KOPT-K1 (cell line): ENCODE measurements around the gene EXOC4.

Source experiments
- H3K27ac ChIP-seq: fragments of 200-600 bp; sonication (generic); 2 replicates; pipeline ENCODE4 v1.5.1; 2016; ENCODE audit warnings: antibody characterized with exemption, mild to moderate bottlenecking, low read depth, low read length; ENCODE audit not compliant: poor library complexity, severe bottlenecking
- H3K36me3 ChIP-seq: fragments of 200-600 bp; sonication (generic); 2 replicates; pipeline ENCODE4 v1.5.1; 2017; ENCODE audit warnings: antibody characterized with exemption, mild to moderate bottlenecking, low read length, moderate library complexity; ENCODE audit not compliant: insufficient read depth
- H3K9me3 ChIP-seq: fragments of 200-600 bp; sonication (generic); 2 replicates; pipeline ENCODE4 v1.5.1; 2017; ENCODE audit warnings: antibody characterized with exemption, low read length, mild to moderate bottlenecking; ENCODE audit not compliant: insufficient read depth, poor library complexity, severe bottlenecking

Gene EXOC4

DNA sequence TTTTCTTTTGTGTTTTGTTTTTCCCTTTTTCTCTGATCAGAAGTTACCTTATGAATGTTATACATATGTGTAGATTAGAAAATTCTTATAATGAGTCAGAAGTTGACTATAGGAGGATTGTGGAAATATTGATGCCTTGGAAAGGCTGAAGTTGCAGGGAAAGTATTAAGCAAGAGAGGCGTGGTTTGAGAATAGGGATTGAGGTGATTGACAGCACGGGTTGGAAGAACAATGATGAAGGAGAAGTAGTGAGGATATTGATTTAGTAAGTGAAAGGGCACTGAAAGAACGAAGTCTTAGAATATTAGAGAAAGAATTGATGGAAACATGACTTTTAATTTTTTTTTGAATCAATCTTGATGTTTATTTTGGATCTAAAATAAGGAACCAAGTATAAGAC, 176.0 kb downstream of the EXOC4 start:
- no peak overlapping the region for H3K27ac ChIP-seq
- no peaks in the 10 kb centered on the region for H3K36me3 ChIP-seq
- H3K9me3 ChIP-seq: no peaks in the 10 kb centered on the region

DNA sequence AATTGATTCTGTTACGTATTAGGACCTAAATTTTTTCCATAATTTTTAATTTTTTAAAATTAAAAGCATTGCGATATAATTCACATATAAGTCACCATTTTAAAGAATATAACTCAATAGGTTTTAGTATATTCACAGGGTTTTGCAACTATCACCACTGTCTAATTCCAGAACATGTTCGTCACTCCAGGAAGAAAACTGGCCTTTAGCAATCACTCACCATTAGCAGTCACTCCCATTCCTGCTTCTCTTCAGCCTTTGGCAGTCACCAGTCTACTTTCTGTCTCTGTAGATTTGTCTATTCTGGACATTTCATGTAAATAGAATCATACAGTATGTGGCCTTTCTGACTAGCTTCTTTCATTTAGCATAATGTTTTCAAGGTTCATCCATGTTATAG, 176.5 kb downstream of the EXOC4 start:
- no peaks in the 10 kb centered on the region for H3K36me3 ChIP-seq
- H3K9me3 ChIP-seq: no peaks in the 10 kb centered on the region
- H3K27ac ChIP-seq: no peak overlapping the region

DNA sequence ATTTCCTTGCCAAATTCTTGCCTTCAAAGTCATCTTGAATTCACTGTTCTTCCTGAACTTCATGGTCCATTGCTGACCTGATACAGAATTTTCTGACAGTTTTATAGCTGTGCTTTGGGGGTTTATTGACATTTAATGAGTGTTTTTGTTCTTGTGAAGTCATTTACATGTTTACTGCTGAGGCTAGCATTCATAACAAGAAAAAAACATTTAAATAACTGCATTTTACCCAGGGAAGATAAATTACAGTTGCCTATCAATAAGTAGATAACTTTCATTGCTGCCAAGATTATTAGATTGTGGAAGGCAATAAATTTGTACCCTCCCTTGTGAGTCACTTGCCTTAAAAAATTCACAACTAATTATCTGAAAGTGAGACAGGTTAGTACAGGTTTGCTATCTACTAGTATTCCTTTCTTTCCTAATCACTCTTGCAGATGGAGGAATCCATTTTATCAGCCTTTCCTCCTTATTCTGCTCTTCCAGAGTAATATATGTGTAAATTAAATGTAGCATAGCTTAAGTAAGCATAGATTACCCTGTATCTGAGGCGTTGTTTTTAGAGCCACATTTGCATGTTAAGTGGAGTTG, 178.4 kb downstream of the EXOC4 start:
- H3K9me3 ChIP-seq: no peaks in the 10 kb centered on the region
- H3K36me3 ChIP-seq: no peaks in the 10 kb centered on the region

DNA sequence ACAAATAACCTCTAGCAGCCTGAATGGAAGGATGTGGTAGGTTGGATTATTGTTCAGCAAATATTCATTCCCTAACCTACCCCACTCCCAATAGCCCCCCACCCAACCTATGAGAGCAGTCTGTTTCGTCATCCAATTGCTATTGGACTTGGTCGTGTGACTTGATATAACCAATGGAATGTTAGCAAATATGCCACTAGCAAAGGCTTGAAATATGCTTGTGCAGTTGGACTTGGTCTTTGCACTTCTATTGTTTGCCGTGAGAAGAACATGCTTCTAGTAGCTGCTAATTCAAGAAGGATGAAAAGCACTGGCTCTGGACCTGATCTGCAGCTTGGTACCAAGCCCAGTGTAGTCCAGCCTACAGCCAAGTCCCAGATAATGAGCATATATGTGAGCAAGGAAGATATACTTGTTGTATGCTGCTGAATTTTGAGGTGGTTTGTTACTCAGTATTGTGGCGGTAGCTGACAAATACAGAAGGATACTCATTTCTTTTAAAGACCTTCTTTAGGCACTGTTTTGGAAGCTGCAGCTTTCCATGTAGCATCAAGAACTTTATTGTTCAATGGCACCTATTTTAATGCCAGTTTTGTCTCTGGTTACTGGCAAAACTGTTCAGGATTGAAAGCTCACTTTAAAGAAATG, 180.4 kb downstream of the EXOC4 start:
- no peak overlapping the region for H3K27ac ChIP-seq
- H3K36me3 ChIP-seq: no peaks in the 10 kb centered on the region

More for the DNA sequence above, 178.4 kb downstream of the EXOC4 start:
- no peak overlapping the region for H3K27ac ChIP-seq

DNA sequence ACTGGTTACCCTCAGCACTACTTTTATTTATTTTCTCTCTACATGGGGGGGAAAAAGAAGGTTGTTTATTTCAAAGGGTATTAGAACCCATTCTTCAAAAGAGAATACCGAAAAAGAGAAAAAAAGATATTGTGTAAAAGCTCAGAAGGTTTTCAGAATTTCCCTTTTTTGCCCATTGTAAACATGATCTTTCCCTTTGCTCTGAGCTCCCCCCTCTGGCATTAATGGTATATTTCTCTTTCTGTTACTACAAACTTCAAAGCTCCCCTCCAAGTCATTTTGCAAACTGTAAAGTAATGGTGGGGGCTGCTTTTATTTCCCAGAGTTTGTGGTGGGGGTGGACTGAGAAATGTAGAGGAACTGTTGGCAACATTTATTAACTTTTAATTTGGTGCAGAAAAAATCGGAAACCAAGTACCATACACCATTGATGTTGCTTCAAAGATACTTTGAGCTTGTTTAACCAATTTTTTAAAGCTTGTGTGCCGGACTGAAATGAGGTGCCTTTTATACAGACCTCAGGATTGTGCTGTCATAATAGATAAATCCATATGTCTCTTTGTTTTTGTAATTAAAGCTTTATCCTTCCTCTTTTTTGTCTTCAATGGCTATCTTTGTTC, 181.5 kb downstream of the EXOC4 start:
- H3K36me3 ChIP-seq: no peaks in the 10 kb centered on the region
- peak overlapping the region; percentile 12 for H3K27ac ChIP-seq
- H3K9me3 ChIP-seq: no peaks in the 10 kb centered on the region

More for the DNA sequence above, 180.4 kb downstream of the EXOC4 start:
- H3K9me3 ChIP-seq: no peaks in the 10 kb centered on the region

DNA sequence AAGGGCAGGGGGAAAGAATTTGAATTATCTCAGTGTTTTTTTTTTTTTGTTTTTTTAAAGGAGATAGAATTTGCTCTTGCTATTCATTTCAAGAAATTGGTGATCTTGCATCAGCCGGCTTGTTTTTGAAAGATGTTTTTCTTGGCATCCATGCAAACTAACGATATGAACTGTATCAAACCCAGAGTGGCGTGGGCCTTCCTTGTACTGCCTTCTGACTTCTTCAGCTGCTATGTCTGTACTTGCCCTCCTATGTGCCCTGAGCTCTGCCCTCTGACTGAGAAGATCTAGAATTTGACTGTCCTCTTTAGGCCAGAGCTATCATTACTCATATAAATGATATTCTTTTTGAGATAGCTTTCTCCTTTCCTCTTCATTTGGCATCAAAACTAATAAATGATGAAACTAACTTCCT, 183.1 kb downstream of the EXOC4 start:
- Histone ChIP-seq H3K27ac (no peak overlapping the region), H3K9me3 (no peaks in the 10 kb centered on the region), H3K36me3 (no peaks in the 10 kb centered on the region)

DNA sequence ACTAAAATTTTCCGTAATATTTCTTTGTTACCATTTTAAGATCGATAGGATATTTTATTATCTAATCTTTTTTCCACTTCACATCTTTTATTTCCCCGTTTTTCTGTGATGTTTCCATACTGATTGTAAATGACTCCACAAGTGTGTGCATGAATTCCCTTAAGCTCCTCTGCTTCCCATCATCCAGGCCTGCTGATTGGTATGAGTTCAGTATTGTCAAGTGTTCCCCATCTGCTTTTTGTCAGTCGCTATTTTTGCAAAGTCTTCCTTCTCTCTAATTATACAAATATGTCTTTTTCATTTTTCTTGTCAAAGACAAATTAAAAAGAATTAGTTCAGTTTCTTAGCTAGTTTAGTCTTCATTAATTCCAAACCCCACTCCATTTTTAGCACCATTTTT, 184.7 kb downstream of the EXOC4 start:
- Histone ChIP-seq H3K9me3 (no peaks in the 10 kb centered on the region), H3K27ac (no peak overlapping the region), H3K36me3 (no peaks in the 10 kb centered on the region)

DNA sequence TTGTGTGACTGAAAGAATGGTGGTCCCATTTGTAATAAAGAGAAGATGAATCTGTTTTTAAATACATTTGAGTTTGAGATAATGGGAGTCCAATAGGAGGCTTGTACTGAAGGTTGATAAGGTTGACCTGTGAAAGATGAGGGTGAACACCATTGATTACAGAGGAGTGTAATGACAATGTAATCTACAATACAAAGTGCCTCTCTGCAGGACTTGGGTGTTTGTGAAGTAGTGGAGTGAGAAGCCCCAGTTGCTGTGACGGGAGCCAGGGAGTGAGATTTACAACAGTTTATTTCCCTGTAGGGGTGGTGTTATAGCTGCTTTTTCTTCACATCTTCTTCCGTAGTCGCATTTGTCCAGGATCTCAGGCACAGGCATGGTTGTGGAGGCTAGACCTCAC, 189.9 kb downstream of the EXOC4 start:
- H3K27ac ChIP-seq: no peak overlapping the region
- no peaks in the 10 kb centered on the region for H3K9me3 ChIP-seq
- no peaks in the 10 kb centered on the region for H3K36me3 ChIP-seq

DNA sequence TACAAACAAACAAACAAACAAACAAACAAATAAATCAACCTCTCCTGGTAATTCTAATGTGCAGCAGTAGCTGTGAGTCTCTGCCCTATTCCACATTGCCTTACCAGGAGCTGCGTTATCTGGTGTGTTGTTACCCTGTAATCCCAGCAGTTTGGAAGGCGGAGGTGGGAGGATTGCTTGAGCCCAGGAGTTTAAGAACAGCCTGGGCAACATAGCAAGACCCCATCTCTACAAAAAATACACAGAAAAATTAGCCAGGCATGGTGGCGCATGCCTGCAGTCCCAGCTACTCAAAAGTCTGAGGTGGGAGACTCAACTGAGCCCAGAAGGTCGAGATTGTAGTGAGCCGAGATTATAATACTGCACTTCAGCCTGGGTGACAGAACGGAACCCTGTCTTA, 192.7 kb downstream of the EXOC4 start:
- Histone ChIP-seq H3K9me3 (no peaks in the 10 kb centered on the region), H3K36me3 (no peaks in the 10 kb centered on the region), H3K27ac (no peak overlapping the region)

DNA sequence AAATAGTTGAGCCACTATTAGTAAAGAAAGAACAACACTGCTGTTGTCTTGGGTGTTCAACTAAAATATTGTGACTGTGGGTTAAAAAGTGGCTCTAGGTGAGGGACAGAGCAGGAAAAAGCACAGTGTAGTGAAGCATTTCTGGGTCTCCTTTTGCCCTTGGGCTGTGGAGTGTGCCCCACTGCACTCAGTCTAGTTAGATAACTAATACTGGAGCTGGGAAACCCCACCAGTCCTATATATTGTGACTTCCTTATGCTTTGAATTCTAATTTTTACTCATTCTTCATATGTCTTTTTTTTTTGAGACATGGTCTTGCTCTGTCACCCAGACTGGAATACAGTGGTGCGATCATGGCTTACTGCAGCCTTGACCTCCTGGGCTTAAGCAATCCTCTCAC, 195.1 kb downstream of the EXOC4 start:
- Histone ChIP-seq H3K36me3 (no peaks in the 10 kb centered on the region), H3K27ac (no peak overlapping the region), H3K9me3 (no peaks in the 10 kb centered on the region)

DNA sequence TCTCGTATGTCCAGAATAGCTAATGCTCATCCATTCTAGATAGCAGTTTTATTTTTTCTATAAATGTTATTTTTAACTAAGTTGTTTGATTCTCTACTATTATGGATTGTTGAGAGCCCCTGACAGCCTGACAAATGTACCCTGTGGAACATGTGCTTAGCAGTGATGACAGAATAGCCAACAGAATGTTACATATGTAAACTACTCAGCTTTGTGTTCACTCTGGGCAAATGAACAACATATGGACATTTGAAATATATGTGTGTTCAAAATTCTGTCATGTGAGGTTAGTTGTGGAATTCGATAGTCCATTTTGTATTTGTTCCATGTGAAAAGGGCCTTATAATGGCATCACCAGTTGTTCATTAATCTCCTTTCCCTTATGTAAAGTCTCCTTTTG, 199.7 kb downstream of the EXOC4 start:
- H3K27ac ChIP-seq: no peak overlapping the region
- H3K36me3 ChIP-seq: no peaks in the 10 kb centered on the region

DNA sequence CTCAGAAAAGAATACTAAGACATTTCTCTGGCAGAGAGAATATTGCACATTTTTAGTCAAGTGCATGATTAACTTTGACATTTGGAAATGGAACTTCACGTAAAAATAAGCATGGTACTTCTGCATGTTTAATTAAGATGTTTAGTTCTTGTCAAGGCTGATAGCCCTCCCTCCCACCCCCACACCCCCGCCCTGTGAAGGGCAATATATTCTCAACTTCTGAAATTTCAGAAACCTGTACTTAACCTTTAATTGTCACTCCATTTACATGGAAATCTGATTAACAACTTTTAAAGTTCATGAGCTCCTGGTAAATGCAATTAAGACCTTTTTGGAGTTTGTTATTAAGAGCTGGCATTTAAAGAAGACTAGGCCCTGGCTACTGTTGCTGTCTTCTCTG, 205.8 kb downstream of the EXOC4 start:
- Histone ChIP-seq H3K27ac (no peak overlapping the region), H3K36me3 (no peaks in the 10 kb centered on the region), H3K9me3 (no peaks in the 10 kb centered on the region)

More for the DNA sequence above, 199.7 kb downstream of the EXOC4 start:
- no peaks in the 10 kb centered on the region for H3K9me3 ChIP-seq

DNA sequence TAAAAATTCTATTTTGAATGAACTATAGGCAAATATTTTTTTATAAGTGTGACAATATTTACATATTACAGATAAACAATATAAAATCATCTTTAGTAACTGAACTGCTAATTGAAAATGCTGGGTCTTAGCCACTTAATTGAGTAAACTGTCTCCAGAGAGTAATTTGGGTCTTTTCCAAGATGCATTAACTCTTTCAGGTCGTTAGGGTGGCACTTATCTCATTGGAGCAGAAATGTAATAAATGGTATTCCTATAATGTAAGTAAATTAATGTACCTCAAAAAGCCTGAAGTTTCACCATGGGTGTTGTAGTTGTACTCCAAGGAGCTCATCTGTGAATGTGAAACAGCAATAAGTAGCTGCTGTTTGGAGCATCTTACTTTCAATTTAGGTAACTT, 208.5 kb downstream of the EXOC4 start:
- Histone ChIP-seq H3K9me3 (peaks cover 17% of the 10 kb centered on the region), H3K36me3 (0 out of 2 replicates have a peak, but pooled peaks cover 3% of the 10 kb centered on the region), H3K27ac (peak overlapping the region; percentile 45)

DNA sequence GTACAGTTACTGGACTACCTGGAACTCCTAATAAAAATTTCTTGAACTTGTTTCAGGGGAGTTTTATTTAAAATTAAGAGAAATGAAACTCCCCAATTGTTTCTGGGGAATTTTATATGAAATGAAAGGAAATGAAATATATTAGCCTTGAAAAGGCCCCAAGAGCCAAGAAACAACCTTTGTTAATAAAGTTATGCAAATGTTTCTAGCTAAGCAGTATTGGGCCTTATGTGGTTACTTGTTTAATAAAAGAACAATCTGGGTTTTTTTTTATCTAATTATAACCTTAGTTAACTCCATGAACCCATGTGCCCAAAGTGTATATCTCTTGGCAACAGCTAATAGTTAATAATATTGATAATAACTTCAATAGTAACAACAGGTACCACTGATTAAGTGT, 222.8 kb downstream of the EXOC4 start:
- Histone ChIP-seq H3K27ac (no peak overlapping the region), H3K9me3 (peaks cover 7% of the 10 kb centered on the region), H3K36me3 (peaks cover 23% of the 10 kb centered on the region)

DNA sequence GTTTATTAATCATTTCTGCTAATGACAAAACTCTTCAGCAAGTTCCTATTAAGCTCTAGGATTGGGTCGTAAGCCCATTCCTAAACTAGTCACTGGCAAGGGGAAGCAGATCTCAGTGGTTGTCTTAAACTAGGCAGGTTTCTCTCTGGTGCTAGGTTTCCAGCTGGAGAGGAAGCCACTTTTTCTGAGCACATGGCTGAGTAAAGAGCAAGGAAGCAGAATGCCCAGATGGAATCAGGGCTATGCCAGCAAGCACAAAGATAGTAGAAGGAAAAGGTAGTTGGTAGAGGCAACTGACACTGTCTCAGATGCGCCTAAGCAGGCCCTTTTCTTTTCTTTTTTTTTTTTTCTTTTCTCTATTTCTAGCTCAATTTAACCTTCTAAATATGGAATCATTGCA, 224.9 kb downstream of the EXOC4 start:
- Histone ChIP-seq H3K27ac (peak overlapping the region; percentile 99), H3K36me3 (peaks cover 23% of the 10 kb centered on the region)

More for the DNA sequence above, 224.9 kb downstream of the EXOC4 start:
- H3K9me3 ChIP-seq: peaks cover 7% of the 10 kb centered on the region
